Suppressor macrophage (primary cell): ENCODE results near the gene CCDC102A.

Experiments
- DNase-seq, 4 experiments: peaks; one replicate each; pipeline ENCODE4 v3.0.0-alpha.2; 2020 to 2022

The CCDC102A gene

GRCh38 chr16:57517397-57518367, 18.7 kb downstream of the CCDC102A start:
- DNase-seq = no peak

DNA sequence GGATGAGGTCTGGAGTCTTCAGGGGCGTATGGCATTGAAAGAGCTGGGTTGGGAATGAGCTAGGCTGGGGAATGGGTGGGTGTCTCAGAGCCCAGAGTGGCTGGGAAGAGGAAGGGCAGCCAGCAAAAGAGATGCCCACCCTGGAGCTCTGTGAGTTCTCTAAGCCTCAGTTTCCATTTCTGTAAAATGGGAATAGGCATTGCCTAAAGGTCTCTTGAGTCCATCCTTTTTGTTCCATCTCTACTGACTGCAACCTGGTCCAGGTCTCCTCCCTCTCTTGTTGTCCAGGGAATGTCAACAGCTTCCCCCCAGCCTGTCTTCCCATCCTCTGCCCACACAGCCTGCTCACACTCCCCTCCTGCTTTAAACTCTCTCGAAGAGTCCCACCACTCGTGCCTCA, 19.6 kb downstream of the CCDC102A start:
- no peak for DNase-seq

GRCh38 chr16:57516176-57516725, 20.1 kb downstream of the CCDC102A start:
- no peak for DNase-seq

GRCh38 chr16:57514791-57515600, 21.4 kb downstream of the CCDC102A start:
- no peak for DNase-seq

- no peak for DNase-seq
These were observed 22.0 kb downstream of the CCDC102A start for GRCh38 chr16:57514371-57514770.

DNA sequence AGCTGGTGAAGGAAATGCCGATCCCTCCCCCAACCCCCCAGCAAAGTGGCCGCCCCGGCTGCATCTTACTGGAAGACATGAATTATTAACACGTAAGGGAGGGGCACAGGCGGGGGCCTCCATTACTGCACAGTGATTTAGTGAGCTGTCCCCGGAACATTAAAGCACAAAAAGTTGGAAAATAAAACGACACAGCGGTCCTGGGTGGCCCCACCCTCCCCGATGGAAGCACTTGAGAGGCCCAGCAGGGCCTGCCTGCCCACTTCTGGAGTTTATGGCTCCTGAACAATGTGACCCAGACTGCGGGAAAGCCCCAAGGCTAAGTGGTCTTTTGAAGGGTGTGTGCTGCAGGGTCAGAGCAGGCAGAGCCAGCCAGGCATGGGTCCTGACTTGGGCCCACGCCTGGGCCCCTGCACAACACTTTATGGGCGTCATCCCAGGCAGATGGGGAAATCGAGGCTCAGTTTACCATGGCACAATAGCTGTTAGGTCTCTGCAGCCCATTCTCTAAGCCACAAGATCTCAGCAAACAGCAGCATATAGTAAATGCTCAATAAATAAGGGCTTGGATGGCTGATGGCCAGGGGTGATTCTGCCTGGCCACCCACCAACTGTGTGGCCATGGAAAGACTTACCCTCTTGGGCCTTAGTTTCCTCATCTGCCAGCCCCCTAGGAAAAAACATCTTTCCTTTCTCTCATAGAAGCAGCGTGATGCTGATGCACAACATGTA, 22.8 kb downstream of the CCDC102A start:
- no peak for DNase-seq

- no peak for DNase-seq
These were observed 23.9 kb downstream of the CCDC102A start for GRCh38 chr16:57512296-57513001.

GRCh38 chr16:57510016-57510871, 26.1 kb downstream of the CCDC102A start:
- DNase-seq = no peak

DNA sequence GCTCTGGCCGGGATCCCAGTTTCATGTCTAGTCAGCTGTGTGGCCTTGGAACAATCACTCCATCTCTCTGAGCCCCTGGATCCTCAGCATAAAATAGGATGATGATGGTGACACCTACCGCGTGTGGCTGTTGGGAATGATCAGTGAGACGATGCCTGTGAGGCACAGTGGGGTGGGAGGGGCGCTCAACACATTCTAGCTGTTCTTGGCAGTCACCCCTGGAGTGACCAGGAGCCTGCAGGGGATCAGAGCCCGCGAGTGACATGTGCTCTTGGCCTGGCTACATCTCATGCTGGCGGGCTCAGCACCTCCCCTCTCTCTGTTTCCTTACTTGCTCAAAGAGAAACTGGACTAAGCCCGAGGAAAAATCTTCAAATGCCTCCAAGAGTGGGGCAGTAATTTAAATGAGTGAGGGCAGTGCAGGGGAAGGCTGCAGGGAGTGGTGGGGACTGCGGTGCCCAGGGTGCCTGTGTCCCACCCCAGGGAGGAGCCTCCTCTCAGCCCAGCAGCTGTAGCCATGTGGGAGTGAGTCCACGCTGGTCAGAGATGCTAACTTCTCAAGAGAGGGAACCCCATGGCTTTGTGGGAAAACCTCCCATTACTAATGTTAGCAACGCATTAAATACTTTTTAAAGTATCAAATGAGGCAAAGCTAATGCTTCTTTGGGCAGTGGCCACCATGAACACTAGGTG, 27.0 kb downstream of the CCDC102A start:
- no peak for DNase-seq

- no peak for DNase-seq
These were observed 28.3 kb downstream of the CCDC102A start for GRCh38 chr16:57508035-57508425.

DNA sequence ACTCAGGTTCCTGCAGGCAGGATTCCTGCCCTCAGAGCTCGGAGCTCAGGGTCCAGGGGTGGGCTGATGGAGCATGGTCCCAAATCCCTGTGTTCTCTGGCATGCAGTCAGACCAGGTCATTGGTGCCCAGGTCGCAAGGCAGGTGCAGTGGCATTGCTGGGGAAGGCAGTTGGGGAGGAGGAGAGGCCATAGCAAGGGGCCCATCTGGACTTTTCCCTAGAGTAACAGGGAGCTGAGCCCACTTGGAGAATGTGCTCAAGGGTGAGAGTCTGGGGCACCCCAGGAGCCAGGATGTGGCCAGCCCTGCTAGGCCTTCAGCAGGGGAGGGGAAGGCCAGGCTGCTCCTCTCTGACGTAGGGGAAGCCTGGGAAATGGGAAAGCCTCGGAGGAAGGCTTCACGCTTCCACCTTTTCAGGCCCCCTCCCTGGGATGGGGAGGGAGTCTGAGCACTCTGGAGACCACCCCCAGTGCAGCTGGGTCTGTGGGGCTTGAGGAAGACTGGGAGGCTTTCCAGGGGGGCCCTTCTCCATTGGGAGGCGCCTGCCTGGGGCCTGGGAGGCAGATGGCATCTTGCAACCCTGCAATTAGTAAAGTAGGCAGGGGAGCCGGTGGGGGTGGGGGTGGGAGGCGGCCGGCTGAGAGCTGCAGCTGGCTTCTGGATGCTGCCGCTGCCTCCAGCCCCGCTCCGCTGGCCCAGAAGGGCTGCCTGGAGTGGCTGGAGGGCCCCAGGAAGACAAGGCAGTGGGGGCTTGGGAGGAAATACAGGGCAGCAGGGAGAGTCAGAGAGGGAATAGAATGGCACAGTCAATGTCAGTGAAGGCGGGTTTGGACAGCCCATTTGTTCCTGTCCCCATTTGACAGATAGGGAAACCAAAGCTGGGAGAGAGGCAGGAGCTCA, 29.0 kb downstream of the CCDC102A start:
- DNase-seq = no peak

DNA sequence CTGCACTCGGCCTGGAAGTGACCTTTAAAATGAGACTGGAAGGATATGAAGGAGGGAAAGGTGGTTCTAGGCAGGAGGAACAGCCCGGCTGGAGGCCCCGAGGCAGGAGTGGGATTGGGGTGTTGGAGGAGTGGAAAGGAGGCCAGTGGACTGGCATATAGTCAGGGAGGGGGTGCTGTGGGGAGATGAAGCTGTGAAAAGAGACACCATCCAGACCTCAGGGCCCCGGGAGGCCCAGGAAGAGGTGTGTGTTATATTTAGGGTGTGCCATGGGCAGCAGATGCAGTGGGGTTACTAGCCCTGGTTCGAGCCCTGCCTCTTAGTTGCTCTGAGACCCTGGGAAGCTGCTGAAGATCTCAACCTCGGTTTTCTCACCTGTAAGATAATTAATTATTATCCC, 31.2 kb downstream of the CCDC102A start:
- DNase-seq = no peak

DNA sequence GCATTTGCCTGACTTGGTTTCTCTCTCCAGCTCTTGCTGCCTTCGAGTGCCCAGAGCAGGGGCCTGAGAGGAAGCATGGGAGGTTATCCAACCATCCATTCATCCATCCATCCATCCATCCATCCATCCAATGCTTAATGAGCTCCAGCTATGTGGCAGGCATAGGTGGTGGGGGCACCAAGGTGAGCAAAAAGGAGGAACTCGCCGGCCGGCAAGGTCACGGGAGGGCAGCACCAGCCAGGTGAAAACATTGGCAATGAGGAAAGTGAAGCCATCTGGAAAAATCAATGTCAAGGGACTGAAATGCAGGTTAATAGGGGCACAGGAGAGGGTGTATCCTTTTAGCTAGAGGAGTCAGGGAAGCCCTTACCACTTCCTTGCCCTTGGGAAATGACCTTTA, 31.9 kb downstream of the CCDC102A start:
- DNase-seq = no peak

- DNase-seq = no peak
These were observed 32.4 kb downstream of the CCDC102A start for GRCh38 chr16:57504001-57504400.

- no peak for DNase-seq
These were observed 33.0 kb downstream of the CCDC102A start for GRCh38 chr16:57503366-57503765.

DNA sequence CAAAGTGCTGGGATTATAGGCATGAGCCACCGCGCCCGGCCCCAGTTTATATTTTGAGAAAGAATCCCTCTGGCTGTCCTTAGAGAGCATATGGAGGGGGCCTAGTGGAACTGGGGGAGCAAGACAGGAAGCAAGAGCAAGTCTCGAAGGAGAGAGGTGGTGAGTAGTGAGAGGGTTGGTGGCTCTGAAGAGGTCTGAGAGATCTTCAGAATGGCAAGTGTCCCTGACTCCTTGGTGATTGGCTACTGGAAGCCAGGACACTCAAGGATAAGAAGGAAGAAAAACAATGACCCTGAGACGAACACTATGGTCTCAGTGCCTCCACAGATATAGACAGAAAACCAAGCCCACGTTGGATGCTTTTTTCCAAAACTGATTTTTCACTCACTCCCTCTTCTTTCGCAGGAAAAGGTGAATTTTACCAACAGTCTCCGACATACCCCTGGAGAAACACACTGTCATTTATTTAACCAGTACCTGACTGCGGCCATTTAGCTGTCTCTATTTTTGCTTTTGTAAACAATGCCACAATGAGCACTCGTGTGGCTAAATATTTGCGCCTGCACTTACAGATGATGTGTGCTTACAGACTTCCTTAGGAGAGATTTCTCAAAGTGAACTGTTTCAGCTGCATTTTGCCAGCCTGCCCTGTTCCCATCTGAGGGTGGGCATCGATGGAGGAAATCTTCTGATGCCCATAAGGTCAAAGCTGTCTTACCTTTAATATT, 34.2 kb downstream of the CCDC102A start:
- DNase-seq = no peak

- DNase-seq = no peak
These were observed 34.9 kb downstream of the CCDC102A start for GRCh38 chr16:57501492-57501891.

DNA sequence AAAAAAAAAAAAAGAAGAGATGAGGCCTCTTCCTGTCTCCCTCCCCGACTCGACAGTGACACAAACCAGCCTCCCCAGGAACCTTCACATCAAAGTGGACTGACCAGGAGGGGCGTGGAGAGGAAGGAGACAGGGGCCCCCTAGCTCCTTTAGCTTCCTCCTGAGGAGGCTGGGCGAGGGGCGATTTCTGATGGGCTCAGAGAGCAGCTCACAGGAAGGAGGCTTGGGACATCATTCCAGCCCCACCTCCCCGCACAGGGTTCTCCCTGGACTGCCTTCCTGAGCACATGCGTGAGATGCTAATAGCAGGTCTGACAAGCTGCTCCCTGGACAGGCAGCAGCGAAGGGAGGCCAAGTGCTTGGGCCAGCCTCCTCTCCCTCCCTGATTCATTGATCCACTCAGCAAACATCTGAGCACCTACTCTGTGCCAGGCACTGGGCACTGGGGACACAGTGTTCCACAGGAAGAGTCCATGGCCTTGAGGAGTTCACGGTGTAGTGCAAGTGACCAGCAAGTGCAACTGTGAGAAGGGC, 35.7 kb downstream of the CCDC102A start:
- DNase-seq = no peak
